Neural progenitor cell (in vitro differentiated cells): Measurements from ENCODE around the gene MYO5A.

Experiments
- CTCF ChIP-seq: fragments of 200-600 bp; sonication (generic); IDR thresholded peaks from 2 replicates; pipeline ENCODE4 v1.5.1; 2017; ENCODE audit warnings: antibody characterized with exemption, mild to moderate bottlenecking
- EZH2 ChIP-seq: fragments of 200-600 bp; sonication (generic); IDR thresholded peaks from 2 replicates; pipeline ENCODE4 v1.6.1; 2017; ENCODE audit warnings: antibody characterized with exemption, mild to moderate bottlenecking, moderate library complexity

DNA sequence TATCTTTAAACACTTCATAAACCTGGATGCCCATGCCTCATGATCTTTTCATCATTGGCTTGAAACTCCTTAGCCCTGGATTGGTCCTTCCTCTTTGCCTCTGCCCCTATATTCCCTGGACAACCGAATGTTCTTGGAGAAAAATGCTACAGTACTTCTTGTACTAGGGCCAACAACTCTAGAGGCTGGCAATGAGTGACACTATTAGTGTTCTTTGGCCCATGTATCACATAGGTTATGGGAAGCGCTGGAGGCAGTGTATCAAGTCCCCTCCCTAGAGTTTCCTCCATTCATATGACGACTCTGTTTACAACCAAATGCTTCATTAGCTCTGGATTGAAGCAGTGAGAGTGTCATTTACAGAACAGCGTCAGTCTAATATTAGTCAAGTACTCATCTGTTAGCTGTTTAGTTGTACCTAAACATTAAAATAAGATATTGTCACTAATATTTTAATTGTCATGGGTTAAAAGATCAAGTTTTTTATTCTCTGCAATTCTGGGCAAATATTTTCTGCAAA lies 166.6 kb downstream of the MYO5A start:
- no peak for TF ChIP-seq CTCF
- TF ChIP-seq EZH2, result no peak
